ENCODE results near the gene RHBDD1.

DNA sequence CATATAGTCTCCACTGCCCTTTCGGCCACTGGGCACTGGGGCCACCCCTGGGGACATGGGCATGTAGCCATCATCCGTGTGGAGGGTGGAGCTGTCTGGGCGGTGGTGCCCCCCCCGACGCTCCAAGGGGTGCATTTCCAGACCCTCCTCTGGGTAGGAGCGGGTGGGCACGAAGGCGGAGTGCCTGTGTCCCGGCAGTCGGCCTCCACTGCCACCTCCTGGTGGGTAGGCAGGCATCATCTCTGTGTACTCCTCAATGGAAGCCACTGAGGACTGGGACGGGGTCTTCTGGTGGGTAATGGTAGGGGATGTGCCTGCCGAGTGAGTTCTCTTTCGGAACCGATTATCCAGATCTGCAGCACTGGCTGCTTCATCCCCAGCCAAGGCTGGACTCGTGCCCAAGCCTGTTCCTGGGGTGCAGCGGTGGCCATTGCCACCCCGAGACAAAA lies 39.0 kb upstream of the RHBDD1 start:
- TF ChIP-seq, protein P1, sequence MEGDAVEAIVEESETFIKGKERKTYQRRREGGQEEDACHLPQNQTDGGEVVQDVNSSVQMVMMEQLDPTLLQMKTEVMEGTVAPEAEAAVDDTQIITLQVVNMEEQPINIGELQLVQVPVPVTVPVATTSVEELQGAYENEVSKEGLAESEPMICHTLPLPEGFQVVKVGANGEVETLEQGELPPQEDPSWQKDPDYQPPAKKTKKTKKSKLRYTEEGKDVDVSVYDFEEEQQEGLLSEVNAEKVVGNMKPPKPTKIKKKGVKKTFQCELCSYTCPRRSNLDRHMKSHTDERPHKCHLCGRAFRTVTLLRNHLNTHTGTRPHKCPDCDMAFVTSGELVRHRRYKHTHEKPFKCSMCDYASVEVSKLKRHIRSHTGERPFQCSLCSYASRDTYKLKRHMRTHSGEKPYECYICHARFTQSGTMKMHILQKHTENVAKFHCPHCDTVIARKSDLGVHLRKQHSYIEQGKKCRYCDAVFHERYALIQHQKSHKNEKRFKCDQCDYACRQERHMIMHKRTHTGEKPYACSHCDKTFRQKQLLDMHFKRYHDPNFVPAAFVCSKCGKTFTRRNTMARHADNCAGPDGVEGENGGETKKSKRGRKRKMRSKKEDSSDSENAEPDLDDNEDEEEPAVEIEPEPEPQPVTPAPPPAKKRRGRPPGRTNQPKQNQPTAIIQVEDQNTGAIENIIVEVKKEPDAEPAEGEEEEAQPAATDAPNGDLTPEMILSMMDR (conservative IDR thresholded peaks at IDR 0.05; ENCODE audit: low read depth, low read length), result peak; percentile 90
- no peak for TF ChIP-seq EZH2 (IDR thresholded peaks at IDR 0.05; ENCODE audit: borderline replicate concordance, low read depth, low read length, poor library complexity, severe bottlenecking)

Data from A673 (cell line).